DND-41 (cell line): ENCODE measurements around the gene ACSS1.

Experiments used
- ATAC-seq: fragments of 200-7000 bp; cut with Tn5 transposase; 3 replicates; pipeline ENCODE4 v1.9.1; 2021; ENCODE audit warnings: low read depth; ENCODE audit not compliant: insufficient read depth
- DNase-seq: peaks from one replicate; pipeline ENCODE4 v3.0.0-alpha.2; 2020
- H2AFZ ChIP-seq: 2 replicates; pipeline ENCODE4 v1.6.0; 2012; ENCODE audit warnings: low read depth, low read length
- H3K27ac ChIP-seq: 2 replicates; pipeline ENCODE4 v1.5.1; 2012; ENCODE audit warnings: low read length, inconsistent platforms
- H3K27me3 ChIP-seq: fragments of 200-600 bp; sonication (generic); 2 replicates; pipeline ENCODE4 v1.6.0; 2012; ENCODE audit warnings: low read length, mild to moderate bottlenecking, inconsistent platforms; ENCODE audit not compliant: insufficient read depth, poor library complexity
- H3K36me3 ChIP-seq: 2 replicates; pipeline ENCODE4 v1.5.1; 2012; ENCODE audit warnings: low read length, inconsistent platforms; ENCODE audit not compliant: insufficient read depth
- H3K4me1 ChIP-seq: 2 replicates; pipeline ENCODE4 v1.5.1; 2012; ENCODE audit warnings: mild to moderate bottlenecking, low read length; ENCODE audit not compliant: insufficient read depth
- H3K4me2 ChIP-seq: 2 replicates; pipeline ENCODE4 v1.6.0; 2012; ENCODE audit warnings: mild to moderate bottlenecking, moderate library complexity, low read length, inconsistent platforms; ENCODE audit not compliant: insufficient read depth
- H3K4me3 ChIP-seq, 2 experiments: fragments of 200-600 bp in 1 of 2; shearing (Covaris generic) in 1 of 2; 2 replicates each; pipeline ENCODE4 v1.5.1; 2012 to 2016; ENCODE audit warnings: inconsistent platforms in 2 of 2, low read length in 2 of 2, mild to moderate bottlenecking in 2 of 2, low read depth in 1 of 2, moderate library complexity in 1 of 2
- H3K79me2 ChIP-seq: 2 replicates; pipeline ENCODE4 v1.6.0; 2012; ENCODE audit warnings: low read length, inconsistent platforms; ENCODE audit not compliant: insufficient read depth
- H3K9ac ChIP-seq: 2 replicates; pipeline ENCODE4 v1.6.0; 2012; ENCODE audit warnings: low read depth, mild to moderate bottlenecking, inconsistent platforms, low read length, moderate library complexity
- H3K9me3 ChIP-seq: 2 replicates; pipeline ENCODE4 v1.5.1; 2012; ENCODE audit warnings: low read length, moderate library complexity, mild to moderate bottlenecking, inconsistent platforms; ENCODE audit not compliant: insufficient read depth, severe bottlenecking
- H4K20me1 ChIP-seq: 2 replicates; pipeline ENCODE4 v1.6.0; 2012; ENCODE audit warnings: low read length; ENCODE audit not compliant: insufficient read depth
- CTCF ChIP-seq: IDR thresholded peaks from 2 replicates; pipeline ENCODE4 v1.5.1; 2012; ENCODE audit warnings: borderline replicate concordance, low read length, moderate library complexity, mild to moderate bottlenecking; ENCODE audit not compliant: poor library complexity, severe bottlenecking; ENCODE audit errors: extremely low read depth
- EZH2 ChIP-seq: IDR thresholded peaks from 3 replicates; pipeline ENCODE4 v1.6.1; 2012; ENCODE audit warnings: borderline replicate concordance, low read depth, mild to moderate bottlenecking, moderate library complexity, low read length, inconsistent platforms; ENCODE audit not compliant: severe bottlenecking

The ACSS1 gene

GRCh38 chr20:25066386-25066785 is 8.4 kb upstream of the ACSS1 start:
- DNase-seq (no peak), ATAC-seq (no peak)
- no peak for TF ChIP-seq EZH2
- no peak for TF ChIP-seq CTCF
- Histone ChIP-seq H3K4me1 (no peaks in the 10 kb centered on the region), H3K27me3 (no peaks in the 10 kb centered on the region), H3K9me3 (no peaks in the 10 kb centered on the region), H3K4me3 (no peak overlapping the region), H4K20me1 (no peaks in the 10 kb centered on the region; the same call in 1 of the 2 replicates), H3K79me2 (no peaks in the 10 kb centered on the region), H2AFZ (no peak overlapping the region), H3K4me2 (no peak overlapping the region), H3K27ac (no peak overlapping the region), H3K9ac (no peak overlapping the region), H3K36me3 (no peaks in the 10 kb centered on the region)

GRCh38 chr20:25065625-25066338 is 7.8 kb upstream of the ACSS1 start:
- Histone ChIP-seq H3K79me2 (no peaks in the 10 kb centered on the region), H3K4me3 (no peak overlapping the region), H4K20me1 (no peaks in the 10 kb centered on the region; the same call in 1 of the 2 replicates), H3K36me3 (no peaks in the 10 kb centered on the region), H3K27ac (no peak overlapping the region), H3K4me2 (no peak overlapping the region), H2AFZ (no peak overlapping the region), H3K9me3 (no peaks in the 10 kb centered on the region), H3K9ac (no peak overlapping the region), H3K27me3 (no peaks in the 10 kb centered on the region), H3K4me1 (no peaks in the 10 kb centered on the region)
- TF ChIP-seq CTCF (peak; percentile 82), EZH2 (no peak)
- peak; percentile 70 for ATAC-seq
- peak; percentile 60 for DNase-seq

- ATAC-seq (peak; percentile 14; the same call in 2 of the 3 replicates), DNase-seq (no peak)
- Histone ChIP-seq H3K27me3 (no peaks in the 10 kb centered on the region), H3K4me1 (no peaks in the 10 kb centered on the region), H3K27ac (no peak overlapping the region), H3K4me2 (no peak overlapping the region), H3K79me2 (no peaks in the 10 kb centered on the region), H2AFZ (no peak overlapping the region), H3K4me3 (no peak overlapping the region), H3K9ac (no peak overlapping the region), H3K36me3 (no peaks in the 10 kb centered on the region), H3K9me3 (no peaks in the 10 kb centered on the region), H4K20me1 (no peaks in the 10 kb centered on the region; the same call in 1 of the 2 replicates)
- no peak for TF ChIP-seq CTCF
These were observed 7.2 kb upstream of the ACSS1 start for GRCh38 chr20:25065072-25065624.
